Fibroblast of skin of abdomen (primary cell): ENCODE data around the gene POLR2H.

Source experiments
- DNase-seq: peaks from one replicate; pipeline ENCODE4 v3.0.0-alpha.2; 2013

The POLR2H gene

GRCh38 chr3:184371570-184372018, 10.1 kb downstream of the POLR2H start:
- DNase-seq: peak; percentile 83

- no peak for DNase-seq
These were observed 10.8 kb downstream of the POLR2H start for GRCh38 chr3:184372296-184372821.

- DNase-seq: no peak
These were observed 11.4 kb downstream of the POLR2H start for GRCh38 chr3:184372911-184373310.

GRCh38 chr3:184373422-184373821, 11.9 kb downstream of the POLR2H start:
- DNase-seq: no peak

GRCh38 chr3:184375747-184376461, 14.4 kb downstream of the POLR2H start:
- DNase-seq: no peak

GRCh38 chr3:184377374-184377773, 15.9 kb downstream of the POLR2H start:
- DNase-seq: no peak

- DNase-seq: no peak
These were observed 16.5 kb downstream of the POLR2H start, which contains the start of gene THPO for GRCh38 chr3:184377882-184378445. TSS of gene THPO (minus strand) at chr3:184378207. CDS start at chr3:184376259, 1,948 bp downstream.

GRCh38 chr3:184378651-184379357, 17.3 kb downstream of the POLR2H start:
- DNase-seq: no peak

GRCh38 chr3:184379358-184380184, 18.1 kb downstream of the POLR2H start, which contains the start of gene CHRD:
TSS of gene CHRD (plus strand) at chr3:184380054. CDS start at chr3:184380319, 265 bp downstream.
- no peak for DNase-seq

GRCh38 chr3:184380185-184380626, 18.7 kb downstream of the POLR2H start:
- DNase-seq: peak; percentile 43

- DNase-seq: no peak
These were observed 19.2 kb downstream of the POLR2H start for GRCh38 chr3:184380627-184381260.

GRCh38 chr3:184381261-184382224, 20.0 kb downstream of the POLR2H start:
- no peak for DNase-seq

GRCh38 chr3:184382326-184383032, 21.0 kb downstream of the POLR2H start:
- no peak for DNase-seq

- DNase-seq: no peak
These were observed 21.7 kb downstream of the POLR2H start for GRCh38 chr3:184383033-184383740.

- no peak for DNase-seq
These were observed 22.8 kb downstream of the POLR2H start for GRCh38 chr3:184384342-184384741.

- no peak for DNase-seq
These were observed 23.4 kb downstream of the POLR2H start for GRCh38 chr3:184384856-184385422.

- no peak for DNase-seq
These were observed 24.7 kb downstream of the POLR2H start for GRCh38 chr3:184386047-184386806.

- no peak for DNase-seq
These were observed 25.7 kb downstream of the POLR2H start for GRCh38 chr3:184387174-184387714.
